Stomach (tissue), 9 donors: ENCODE results near the gene BPIFA2. TPM values are rescaled to one million over a fixed set of nuclear protein-coding genes. Genes with fewer than 3 reads are reported as not detected.

Experiments
- DNase-seq, 2 donors: peaks; one replicate each; pipeline versions ENCODE4 v3.0.0 to v3.0.0-alpha.2; 2013 to 2019
- H3K27ac ChIP-seq, 5 donors: fragments of 200-600 bp in 4 of 5; sonication (generic) in 4 of 5; one replicate each; pipeline ENCODE4 v1.5.1; 2013 to 2019; ENCODE audit warnings: mild to moderate bottlenecking in 1 of 5, moderate library complexity in 1 of 5
- H3K27me3 ChIP-seq, 3 donors: fragments of 200-600 bp; sonication (generic); one replicate each; pipeline ENCODE4 v1.5.1; 2017 to 2019; ENCODE audit warnings: mixed run types in 1 of 3
- H3K36me3 ChIP-seq, 4 donors: fragments of 200-600 bp; sonication (generic); 1 replicate in 3 of 4; 2 replicates in 1 of 4; pipeline ENCODE4 v1.5.1; 2016 to 2019
- H3K4me1 ChIP-seq, 4 donors: fragments of 200-600 bp; sonication (generic); one replicate each; pipeline ENCODE4 v1.5.1; 2016 to 2019
- H3K4me3 ChIP-seq, 4 donors: fragments of 200-600 bp; sonication (generic) in 3 of 4; one replicate each; pipeline ENCODE4 v1.5.1; 2016 to 2019; ENCODE audit warnings: mild to moderate bottlenecking in 1 of 4
- H3K9me3 ChIP-seq, 4 donors: fragments of 200-600 bp; sonication (generic); one replicate each; pipeline ENCODE4 v1.5.1; 2016 to 2019
- EP300 ChIP-seq: sonication (generic); formaldehyde crosslinking; IDR thresholded peaks from one replicate; pipeline ENCODE4 v1.6.1; 2017; ENCODE audit warnings: antibody characterized with exemption
- POLR2A ChIP-seq, 4 donors: fragments of 450-650 bp; IDR thresholded peaks; one replicate each; pipeline ENCODE4 v1.6.1; 2016; ENCODE audit warnings: antibody characterized with exemption in 4 of 4, control low read depth in 2 of 4, mild to moderate bottlenecking in 1 of 4, moderate library complexity in 1 of 4
- POLR2AphosphoS5 ChIP-seq, 3 donors: sonication (generic); formaldehyde crosslinking; IDR thresholded peaks; one replicate each; pipeline ENCODE4 v1.6.1; 2016; ENCODE audit warnings: antibody characterized with exemption in 3 of 3
- WGBS, 5 donors: extraction: QIAGEN DNeasy Blood & Tissue Kit in 3 of 5; methylation state at CpG; one replicate each; pipeline versions ENCODE4 v1.1.5 to v1.1.7; 2013 to 2018; 5-methylcytosine and 5-hydroxymethylcytosine counted together
- intact Hi-C: fragments of 100-400 bp; cut with DNase I; formaldehyde crosslinking; loops from one replicate; pipeline ENCODE4 v1.15.1; 2023; ENCODE audit warnings: low total_unique reads
- polyA plus RNA-seq, 3 donors: library from polyadenylated mRNA; stranded (reverse); fragments of 200-250 nt; gene quantifications; one replicate each; pipeline ENCODE4 v1.2.3, GENCODE V29; 2013
- total RNA-seq, 5 donors: library from RNA; depleted of rRNA; stranded (reverse); fragments of >200 nt; gene quantifications; one replicate each; pipeline versions ENCODE4 v1.1.0 to v1.2.3, GENCODE V29; 2014 to 2016
- TF ChIP-seq, protein P1 (sequence below), 7 experiments: fragments of 450-650 bp in 4 of 7; fragments of 200-600 bp in 3 of 7; sonication (generic) in 3 of 7; IDR thresholded peaks; one replicate each; pipeline ENCODE4 v1.5.1; 2016 to 2019; ENCODE audit warnings: antibody characterized with exemption in 7 of 7, control low read depth in 2 of 7, mild to moderate bottlenecking in 1 of 7
- donor health status: healthy with polysubstance abuse.
- donor health status: Bipolar disorder and iron deficiency.
- donor health status: healthy.

Gene BPIFA2
- total and polyA plus RNA-seq, 8 donors: not detected

DNA sequence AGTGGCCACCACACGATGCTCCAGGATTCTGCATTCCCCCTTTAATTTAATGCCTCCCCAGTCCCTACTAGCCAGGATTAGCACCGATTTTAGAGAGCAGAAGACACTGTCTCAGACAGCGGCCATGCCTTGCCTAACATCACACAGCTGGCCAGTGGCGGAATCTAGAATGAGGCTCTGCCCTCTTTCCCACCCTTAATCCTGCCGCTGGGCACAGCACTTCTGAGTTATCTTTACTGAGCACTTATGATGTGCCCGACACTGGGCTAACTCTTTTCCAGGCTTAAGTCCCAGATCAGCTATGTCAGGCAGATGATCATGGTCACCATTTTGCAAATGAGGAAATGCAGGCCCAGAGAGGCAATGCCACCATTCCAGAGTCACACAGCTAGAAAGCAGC, 5.6 kb upstream of the BPIFA2 start:
- DNase-seq: no peak
- no peaks in the 10 kb centered on the region for H3K36me3 ChIP-seq
- intact Hi-C loops: no loop called here
- H3K27me3 ChIP-seq: peaks cover 0 to 8% (median 0%) of the 10 kb centered on the region in 3 donors
- 84 to 92% (median 90%) methylated on average over 6 of the region's 6 CpGs for WGBS, 5 donors
- H3K27ac ChIP-seq: no peak overlapping the region
- no peak overlapping the region for H3K4me3 ChIP-seq
- TF ChIP-seq, protein P1, sequence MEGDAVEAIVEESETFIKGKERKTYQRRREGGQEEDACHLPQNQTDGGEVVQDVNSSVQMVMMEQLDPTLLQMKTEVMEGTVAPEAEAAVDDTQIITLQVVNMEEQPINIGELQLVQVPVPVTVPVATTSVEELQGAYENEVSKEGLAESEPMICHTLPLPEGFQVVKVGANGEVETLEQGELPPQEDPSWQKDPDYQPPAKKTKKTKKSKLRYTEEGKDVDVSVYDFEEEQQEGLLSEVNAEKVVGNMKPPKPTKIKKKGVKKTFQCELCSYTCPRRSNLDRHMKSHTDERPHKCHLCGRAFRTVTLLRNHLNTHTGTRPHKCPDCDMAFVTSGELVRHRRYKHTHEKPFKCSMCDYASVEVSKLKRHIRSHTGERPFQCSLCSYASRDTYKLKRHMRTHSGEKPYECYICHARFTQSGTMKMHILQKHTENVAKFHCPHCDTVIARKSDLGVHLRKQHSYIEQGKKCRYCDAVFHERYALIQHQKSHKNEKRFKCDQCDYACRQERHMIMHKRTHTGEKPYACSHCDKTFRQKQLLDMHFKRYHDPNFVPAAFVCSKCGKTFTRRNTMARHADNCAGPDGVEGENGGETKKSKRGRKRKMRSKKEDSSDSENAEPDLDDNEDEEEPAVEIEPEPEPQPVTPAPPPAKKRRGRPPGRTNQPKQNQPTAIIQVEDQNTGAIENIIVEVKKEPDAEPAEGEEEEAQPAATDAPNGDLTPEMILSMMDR (IDR thresholded peaks at IDR 0.05): no peak
- TF ChIP-seq EP300 (no peak), POLR2AphosphoS5 (IDR thresholded peaks at IDR 0.05) (no peak), POLR2A (IDR thresholded peaks at IDR 0.05) (no peak)
- H3K9me3 ChIP-seq: no peaks in the 10 kb centered on the region
- no peaks in the 10 kb centered on the region for H3K4me1 ChIP-seq

DNA sequence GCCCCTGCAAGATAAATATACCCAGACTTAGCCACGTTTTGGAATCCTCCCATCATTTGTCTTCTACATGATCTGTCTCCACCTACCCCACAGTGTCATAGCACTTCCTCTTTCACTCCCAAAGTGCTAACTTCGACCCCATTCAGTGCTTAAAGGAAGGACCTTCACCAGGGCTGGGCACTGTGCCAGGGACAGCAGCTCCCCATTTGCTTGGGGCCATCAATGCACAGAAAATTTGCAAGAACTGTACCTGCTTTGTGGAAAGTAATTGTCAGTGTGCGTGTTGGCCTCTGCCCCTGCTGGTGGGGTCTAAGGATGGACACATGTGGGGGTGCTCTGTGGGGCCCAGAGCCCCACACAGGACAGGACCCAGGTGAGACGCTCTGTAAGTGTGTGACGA, 5.2 kb upstream of the BPIFA2 start:
- DNase-seq: peak in 1 of 2 donors; percentile 21
- no peak overlapping the region for H3K27ac ChIP-seq
- no peak for TF ChIP-seq POLR2A (IDR thresholded peaks at IDR 0.05)
- no peak for TF ChIP-seq EP300
- TF ChIP-seq, protein P1 (IDR thresholded peaks at IDR 0.05): no peak
- no peak for TF ChIP-seq POLR2AphosphoS5 (IDR thresholded peaks at IDR 0.05)
- no peaks in the 10 kb centered on the region for H3K36me3 ChIP-seq
- no peaks in the 10 kb centered on the region for H3K9me3 ChIP-seq
- no peaks in the 10 kb centered on the region for H3K4me1 ChIP-seq
- intact Hi-C loops: no loop called here
- H3K4me3 ChIP-seq: no peak overlapping the region
- 57 to 68% (median 62%) methylated on average over 5 of the region's 5 CpGs for WGBS, 5 donors
- H3K27me3 ChIP-seq: peaks cover 0 to 8% (median 0%) of the 10 kb centered on the region in 3 donors

DNA sequence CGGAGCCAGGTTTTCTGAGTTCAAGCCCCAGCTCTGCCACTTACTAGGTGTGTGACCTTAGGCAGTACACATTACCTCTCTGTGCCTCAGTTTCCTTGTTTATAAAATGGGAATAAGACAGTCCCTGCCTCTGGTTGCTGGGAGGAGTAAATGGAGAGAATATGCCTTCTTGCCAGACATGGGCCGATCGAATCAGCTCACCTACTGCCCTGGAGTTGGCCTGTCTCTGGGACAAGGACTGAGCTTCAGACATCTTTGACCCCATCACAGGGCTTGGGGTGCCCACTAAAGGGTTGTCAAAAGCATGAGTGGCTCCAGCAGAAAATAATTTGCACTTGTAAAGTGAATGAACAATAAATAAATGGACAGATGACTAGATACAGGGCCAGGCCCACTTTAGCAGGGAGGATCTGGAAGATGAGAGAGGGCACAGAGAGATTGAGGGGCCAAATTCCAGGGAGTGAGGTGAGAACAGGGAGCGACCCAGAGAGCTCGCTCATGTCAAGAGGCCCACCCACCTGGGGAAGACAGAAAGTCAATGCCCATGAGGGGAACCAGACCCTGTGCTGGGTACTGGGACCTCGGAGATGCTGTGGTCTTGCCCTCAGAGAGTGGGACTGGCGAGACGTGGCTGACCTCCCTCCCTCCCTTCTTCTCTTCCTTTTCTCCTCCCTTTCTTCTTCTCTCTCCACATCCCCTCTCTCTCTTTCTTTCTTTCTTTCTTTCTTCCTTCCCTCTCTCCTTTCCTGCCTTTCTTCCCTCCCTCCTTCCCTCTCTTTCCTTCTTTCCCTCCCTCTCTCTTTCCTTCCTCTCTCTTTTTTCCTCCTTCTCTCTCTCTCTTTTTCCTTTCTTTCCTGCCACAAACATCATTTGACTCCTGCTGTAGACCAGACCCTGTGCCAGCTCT, 3.9 kb upstream of the BPIFA2 start:
- no peak for DNase-seq
- H3K4me1 ChIP-seq: no peaks in the 10 kb centered on the region
- H3K4me3 ChIP-seq: no peak overlapping the region
- H3K9me3 ChIP-seq: peaks cover 0 to 10% (median 8%) of the 10 kb centered on the region in 4 donors
- TF ChIP-seq, protein P1 (IDR thresholded peaks at IDR 0.05): no peak
- TF ChIP-seq EP300 (no peak), POLR2AphosphoS5 (IDR thresholded peaks at IDR 0.05) (no peak), POLR2A (IDR thresholded peaks at IDR 0.05) (no peak)
- intact Hi-C loops: no loop called here
- H3K27me3 ChIP-seq: peaks cover 0 to 8% (median 0%) of the 10 kb centered on the region in 3 donors
- H3K36me3 ChIP-seq: no peaks in the 10 kb centered on the region
- whole genome bisulfite sequencing, 5 donors: 82 to 89% (median 85%) methylated on average over 8 of the region's 8 CpGs
- no peak overlapping the region for H3K27ac ChIP-seq

DNA sequence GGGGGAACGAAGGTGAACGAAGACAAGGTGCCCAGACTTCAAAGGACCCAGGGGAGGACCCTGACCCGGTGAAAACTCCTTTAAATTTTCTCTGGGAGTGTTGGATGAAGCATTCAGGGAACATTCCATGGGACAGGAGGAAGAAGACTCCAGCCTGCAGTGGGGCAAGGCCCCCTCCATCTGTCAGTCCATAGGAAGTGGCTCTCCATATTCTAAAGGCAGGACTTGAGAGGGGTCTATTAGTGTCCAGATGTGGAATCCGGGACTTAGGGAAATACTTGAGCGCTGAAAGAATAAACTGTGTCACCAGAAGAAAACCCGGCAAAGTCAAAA, 3.2 kb upstream of the BPIFA2 start:
- H3K36me3 ChIP-seq: no peaks in the 10 kb centered on the region
- peaks cover 0 to 8% (median 0%) of the 10 kb centered on the region in 3 donors for H3K27me3 ChIP-seq
- 78 to 86% (median 84%) methylated on average over 6 of the region's 6 CpGs for WGBS, 5 donors
- intact Hi-C loops: no loop called here
- H3K4me1 ChIP-seq: no peaks in the 10 kb centered on the region
- H3K9me3 ChIP-seq: peaks cover 0 to 15% (median 11%) of the 10 kb centered on the region in 4 donors
- no peak overlapping the region for H3K27ac ChIP-seq
- H3K4me3 ChIP-seq: no peak overlapping the region
- DNase-seq: no peak
- TF ChIP-seq EP300: no peak
- TF ChIP-seq, protein P1 (IDR thresholded peaks at IDR 0.05): no peak
- no peak for TF ChIP-seq POLR2A (IDR thresholded peaks at IDR 0.05)
- TF ChIP-seq POLR2AphosphoS5 (IDR thresholded peaks at IDR 0.05): no peak
